HK-2 (cell line): ENCODE data around the gene THSD7A.

ENCODE experiments used
- DNase-seq: peaks from one replicate; pipeline ENCODE4 v3.0.0-alpha.2; 2018; ENCODE audit not compliant: unreplicated experiment

Gene THSD7A

DNA sequence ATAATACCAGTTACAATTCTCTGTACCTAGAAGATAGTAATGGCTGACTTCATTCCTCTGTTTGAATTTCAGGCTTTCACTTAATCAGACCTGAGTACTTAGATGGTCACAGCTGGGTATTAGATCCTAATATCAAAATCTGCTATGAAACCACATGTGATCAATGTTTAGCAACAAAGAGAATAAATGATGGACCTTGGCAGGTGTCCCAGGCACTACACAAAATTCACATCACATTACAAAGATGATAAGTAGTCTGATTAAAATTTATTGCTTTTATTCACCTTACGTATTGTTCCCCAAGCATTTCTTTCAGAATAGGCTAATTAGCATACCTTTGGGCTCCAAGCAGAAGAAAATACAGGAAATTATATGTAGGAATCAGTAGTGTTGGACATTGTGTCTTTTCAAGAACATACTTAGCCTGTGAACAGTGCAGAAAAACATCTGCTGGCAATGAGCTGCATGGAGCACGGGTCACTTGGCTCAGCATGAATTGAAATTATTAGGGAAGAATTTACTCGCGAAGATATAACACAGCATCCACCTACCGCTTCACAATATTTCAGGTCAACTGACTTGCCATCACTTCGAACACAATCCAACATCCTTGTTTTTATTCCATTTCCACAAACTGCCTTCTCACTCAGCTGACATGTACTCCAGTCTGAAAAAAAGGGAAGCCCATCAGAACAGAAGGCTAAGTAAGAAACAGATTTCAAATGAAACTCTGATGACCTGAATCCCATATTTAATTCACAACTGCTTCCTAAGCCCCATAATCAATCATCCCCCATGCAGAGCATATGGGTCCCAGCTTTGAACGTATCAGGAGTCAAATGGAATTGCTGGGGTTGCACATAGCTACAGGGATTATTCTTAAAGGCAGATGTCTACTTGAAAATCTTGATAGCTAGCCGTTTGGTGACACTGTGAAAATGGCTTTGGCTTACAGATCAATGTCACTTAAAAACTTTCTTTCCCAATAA is 421.0 kb downstream of the THSD7A start:
- no peak for DNase-seq

DNA sequence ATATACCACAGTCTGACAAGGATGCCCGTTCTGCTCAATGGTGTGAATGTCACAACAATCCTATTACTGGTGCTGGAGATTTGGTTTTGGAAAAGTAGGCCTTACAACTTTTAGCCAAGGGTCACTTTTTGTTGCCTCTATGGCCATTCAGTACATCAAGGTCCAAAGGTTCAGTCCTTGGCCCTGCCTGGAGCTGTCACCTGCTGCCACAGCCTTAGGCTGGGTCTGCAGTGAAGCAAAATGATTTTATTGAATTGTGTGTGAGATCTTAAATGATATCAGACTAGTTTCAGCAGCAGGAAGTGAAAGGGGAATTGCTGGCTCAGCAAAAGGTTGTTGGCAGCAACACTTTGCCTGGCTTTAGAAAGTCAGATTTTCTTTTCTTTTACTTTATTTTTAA is 427.6 kb downstream of the THSD7A start:
- DNase-seq = no peak

DNA sequence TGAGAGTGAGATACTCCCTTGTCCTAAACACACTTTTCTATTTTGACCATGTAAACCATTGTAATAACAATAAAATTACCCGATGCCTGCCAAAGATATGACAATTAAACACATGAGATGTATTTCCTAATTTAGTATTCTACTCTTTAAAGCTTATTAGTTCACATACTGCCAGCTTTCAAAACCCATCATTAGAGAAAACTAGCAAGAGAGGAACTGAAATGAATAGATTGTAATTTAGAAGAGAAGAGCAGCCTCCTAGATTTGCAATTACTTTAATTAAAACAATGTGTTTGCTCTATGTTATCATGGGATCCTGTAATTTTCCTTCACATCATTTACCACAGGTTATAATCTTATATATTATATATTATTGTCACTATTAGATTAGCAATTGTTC is 428.2 kb downstream of the THSD7A start:
- no peak for DNase-seq

DNA sequence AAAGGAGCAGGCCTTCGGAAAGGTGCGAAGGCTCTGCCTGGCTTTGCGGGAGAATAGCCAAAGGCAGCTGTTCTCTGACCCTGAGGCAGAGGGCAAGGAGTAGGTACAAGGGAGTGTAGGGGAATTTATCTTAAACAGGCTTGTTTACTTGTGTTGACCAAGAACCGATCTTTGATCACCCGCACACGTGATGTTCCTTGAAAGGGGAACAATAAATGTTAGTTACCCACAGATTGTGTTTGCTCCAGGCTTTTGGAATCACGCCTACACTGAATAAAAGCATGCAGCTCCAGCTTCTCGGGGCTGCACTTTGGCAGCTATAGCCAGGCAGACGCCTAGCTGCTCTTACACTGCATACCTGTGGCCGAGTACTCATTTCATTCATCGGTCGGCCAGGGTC is 437.6 kb downstream of the THSD7A start:
- no peak for DNase-seq

DNA sequence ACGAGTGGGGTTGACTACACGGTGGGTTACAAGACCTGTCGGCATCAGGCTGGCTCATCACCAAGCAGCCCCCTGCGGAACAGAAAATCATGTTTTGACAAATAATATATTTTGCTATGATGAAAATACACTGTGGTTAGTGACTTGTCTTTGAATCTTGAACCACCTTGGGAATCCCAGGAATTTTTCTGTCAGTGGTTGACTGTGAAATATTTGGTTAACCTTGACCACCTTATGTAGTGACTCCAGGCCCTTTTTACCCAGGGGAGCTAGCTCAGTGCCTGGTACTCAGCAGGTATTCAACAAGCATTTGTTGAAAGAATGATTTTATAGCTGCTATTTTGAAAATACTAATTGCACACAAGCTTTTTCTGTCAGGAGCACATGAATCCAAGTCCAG is 452.4 kb downstream of the THSD7A start:
- DNase-seq = no peak

DNA sequence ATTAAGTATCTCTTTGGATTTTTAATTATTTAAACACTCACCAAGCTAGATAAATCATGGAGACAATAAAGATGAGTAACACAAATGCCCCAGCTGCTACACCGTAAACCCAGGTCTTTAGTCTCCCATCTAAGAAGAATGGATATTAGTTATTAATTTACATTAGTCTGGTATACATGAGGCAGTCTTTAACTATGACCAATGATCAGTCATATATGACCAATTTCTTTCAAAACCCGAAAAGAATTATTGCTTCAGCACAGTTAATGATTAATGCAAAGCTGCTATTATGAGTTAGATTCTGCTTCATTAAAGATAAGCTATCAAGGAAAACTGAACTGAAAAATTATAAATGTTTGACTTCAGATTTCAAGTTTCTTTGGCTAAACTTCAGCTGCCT is 455.5 kb downstream of the THSD7A start:
- no peak for DNase-seq

DNA sequence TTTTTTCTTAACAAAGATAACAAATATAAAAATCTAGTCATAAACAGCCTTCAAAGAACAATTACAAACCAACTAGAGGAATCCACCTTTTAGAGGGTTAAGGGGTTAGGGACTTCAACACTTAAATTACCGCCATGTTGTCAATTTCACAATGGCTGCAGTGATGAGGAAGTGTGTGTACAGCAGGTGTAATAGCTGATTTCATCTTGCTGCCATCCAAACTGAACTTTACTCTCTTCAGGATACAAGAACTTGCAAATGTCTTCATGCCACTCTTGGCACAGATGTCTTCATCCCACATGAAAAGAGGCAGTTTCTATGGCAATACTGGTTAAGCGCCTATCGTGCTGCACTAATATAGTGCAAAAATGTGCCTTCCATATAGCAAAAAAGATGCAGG is 457.4 kb downstream of the THSD7A start:
- DNase-seq = no peak

DNA sequence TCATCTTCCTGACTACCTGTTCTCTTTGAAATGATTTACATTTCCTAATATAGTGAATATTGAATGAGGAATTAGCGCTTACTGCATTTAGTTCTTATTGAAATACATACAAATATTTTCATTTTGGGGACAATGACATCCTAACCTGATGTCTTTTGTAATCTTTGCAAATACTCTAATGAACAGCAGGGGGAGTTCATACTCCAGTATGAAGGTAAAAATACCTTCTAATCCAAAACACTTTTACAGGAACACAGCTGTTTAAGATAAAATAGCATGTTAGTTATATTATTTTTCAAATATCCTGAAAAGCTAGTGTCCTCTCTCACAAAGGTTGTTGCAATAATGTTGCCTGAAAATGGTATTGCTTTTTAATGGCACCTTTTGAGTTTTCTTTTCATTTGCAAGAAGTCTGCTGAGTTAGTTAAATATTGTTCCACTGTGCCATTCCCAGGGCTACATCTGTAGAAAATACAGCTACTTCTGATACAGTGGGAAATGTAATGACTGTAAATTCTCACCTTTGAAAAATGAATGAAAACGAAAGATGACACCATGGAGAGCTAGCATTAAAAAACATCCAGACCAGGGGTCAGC is 458.4 kb downstream of the THSD7A start:
- no peak for DNase-seq

DNA sequence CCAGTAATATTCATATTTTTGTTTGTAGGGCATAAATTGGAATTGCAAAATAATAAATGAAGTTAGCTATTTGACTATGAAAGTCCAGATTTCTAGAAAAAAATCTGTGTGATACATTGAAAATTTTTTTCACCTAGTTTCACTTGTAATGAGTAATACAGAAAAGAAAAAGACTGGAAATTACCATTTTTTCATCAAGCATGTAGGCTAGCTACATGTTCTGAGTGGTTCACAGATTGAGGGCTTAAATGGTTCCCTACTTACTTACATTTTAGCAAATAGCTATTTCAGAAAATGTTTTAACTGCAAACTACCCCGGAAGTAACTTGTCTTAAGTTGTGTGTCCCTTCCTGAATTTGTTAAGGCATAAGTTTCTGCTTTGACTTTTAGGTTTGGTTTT is 462.3 kb downstream of the THSD7A start:
- DNase-seq = no peak

DNA sequence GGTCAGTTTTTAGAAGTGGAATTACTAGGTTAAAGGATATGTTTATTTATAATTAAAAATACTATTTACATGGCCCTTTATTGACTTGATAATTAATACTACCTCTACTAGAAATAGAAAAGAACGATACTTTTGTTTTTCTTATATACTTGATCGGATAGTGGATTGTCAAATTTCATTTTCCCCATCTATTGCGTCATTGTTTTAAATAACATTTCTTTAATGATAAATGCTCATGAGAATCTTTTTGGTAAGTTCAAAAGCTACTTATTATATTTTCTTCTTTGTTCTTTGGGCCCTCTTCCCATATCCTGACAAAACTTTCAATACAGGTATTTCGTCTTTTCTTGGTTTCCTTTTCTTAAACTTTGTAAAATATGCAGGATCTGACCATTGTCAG is 465.9 kb downstream of the THSD7A start:
- DNase-seq = no peak

DNA sequence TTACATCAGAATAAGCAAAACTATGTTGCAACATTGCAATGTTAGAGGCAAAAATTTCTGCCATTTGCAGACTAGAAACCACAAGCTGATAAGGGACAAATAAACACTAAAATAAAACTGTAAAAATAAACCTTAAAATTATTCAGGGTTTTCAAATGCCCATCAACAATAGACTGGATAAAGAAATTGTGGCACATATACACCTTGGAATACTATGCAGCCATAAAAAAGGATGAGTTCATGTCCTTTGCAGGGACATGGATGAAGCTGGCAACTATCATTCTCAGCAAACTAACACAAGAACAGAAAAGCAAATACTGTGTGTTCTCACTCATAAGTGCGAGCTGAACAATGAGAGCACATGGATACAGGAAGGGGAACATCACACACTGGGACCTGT is 473.4 kb downstream of the THSD7A start:
- no peak for DNase-seq

DNA sequence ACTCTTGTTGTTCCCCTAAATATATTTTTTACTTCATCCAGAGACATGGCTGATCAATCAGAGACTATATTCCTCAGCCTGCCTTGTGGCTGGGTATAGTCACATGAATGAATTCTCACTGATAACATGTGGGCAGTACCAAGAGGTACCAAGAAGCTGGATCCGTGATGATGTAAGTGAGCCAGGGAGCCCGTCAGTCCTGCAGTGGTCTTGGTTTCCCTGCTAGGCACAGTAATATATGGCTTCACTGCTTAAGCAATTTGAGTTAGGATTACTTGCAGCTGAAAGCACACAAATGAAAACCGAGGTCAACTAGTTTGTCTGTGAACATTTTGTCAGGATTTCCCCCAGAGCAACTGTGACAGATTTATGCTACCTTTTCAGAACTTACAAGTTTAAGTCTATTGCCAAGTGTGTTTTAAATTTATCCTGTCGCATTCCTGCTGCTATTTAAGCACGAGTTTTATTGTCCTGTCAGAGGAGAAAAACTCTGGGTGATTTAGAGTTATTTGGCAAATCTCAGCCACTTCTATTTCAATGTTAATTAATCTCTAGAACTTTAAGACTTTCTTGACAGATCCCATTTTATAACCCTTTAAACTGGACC is 476.5 kb downstream of the THSD7A start:
- no peak for DNase-seq

DNA sequence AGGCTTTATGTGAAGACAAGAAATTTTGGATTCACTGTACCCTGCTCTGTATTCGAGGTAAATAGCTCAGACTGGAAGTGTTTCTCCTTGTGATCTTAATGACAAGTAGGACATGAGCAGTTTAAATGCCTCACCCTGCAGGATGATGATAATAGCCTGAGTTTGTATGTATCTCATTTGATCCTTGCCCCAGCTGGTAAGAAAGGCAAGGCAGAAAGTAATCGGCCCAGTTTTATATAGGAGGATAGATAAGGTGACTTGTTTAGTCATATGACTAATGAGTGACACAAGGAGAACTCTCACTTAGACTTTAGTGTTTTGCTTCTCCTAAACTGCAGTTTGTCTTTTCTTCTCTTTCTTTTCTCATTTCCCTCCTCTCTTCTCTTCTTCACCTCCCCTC is 485.7 kb downstream of the THSD7A start:
- no peak for DNase-seq

DNA sequence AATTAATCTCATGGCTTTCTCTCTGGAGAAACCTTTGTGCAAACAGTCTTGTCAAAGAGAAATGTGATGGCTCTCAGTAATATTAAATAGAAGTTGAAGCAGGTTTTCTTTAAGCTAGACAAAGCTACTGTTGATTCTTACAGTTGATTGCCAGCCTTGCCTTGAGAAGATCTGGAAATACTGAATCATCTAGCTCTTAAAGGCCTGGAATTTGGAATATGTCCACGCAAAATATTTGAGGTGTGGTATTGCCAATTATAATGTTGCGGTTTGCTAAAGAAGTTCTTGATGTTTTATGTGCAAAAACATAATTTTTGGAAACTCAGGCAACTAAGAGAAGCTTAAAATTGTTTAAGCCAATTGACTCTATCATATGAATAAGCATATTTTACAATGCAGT is 486.4 kb downstream of the THSD7A start:
- no peak for DNase-seq

DNA sequence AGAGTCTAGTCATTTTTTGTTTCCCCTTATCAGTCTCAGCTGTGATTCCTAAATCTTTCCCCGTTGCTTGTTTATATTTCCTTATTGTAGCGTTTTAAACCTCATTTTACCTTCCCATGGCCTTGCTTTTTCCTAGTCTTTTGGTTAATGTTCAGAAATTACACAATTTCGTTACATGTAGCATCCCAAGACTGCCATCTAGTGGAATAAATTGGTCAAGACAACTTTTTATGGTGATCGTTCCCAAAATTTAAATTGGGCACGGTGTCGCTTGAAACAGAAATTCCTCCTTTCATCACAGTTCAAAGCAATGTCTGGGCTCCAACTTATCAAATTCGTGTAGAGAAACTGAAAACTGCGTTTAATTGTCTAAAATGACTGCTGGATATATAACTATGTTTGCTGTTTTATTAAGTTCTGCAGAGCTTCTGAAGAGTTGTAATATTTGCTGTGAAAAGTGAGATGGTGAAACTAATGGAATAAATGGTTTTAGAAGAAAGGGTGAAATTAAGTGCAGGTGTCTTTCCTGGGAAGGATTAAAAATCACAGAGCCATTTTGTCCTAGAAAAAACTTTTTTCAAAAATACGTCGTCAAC is 488.1 kb downstream of the THSD7A start:
- no peak for DNase-seq

DNA sequence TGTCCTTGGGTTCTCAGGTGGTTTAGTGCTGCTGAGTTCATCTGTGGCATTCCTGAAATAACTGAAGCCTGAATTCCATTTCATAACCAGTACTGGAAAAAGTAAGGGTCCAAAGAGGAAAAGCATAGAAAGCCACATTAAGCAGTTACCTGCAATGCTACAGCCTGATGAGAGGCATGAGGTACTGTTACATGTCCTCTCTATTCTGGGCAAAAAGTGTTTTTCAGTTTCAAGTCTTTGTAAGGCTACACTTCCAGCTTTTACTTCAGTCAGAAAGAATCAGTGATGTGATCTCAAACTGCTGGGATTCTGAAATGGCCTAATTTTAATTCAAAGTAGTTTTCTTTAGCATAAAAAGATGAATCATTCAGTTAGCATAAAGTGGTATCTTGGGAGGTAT is 488.9 kb downstream of the THSD7A start:
- DNase-seq = no peak

DNA sequence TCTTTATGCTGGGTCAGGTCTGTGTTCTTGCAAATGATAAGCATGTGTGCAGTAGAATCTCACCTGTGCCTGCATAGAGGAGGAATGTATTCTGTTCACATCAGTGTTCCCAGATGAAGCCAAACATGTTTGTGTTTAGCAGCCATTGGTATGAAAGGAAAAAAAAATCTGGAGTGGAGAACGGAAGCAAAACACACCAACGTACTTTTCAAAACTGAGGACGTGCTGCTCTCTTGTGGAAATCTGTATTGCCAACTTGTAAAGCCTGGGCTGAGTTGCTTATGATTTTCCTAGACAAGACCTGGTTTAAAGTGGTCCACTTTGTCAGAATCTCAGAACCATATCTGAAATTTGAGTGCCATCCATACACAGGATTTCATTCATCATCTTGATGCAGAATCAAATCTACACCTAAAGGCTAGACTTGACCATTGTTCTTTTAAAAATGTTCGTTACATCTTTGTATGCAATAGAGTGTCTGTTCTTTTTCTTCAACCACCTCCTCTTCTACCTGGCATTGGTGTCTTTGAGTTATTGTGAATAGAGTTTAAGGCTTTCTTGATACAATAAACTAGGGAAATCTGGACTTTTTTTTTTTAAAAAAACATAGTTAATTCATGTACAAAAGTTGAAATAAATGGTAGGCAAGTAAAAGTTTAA is 490.6 kb downstream of the THSD7A start:
- DNase-seq = no peak

DNA sequence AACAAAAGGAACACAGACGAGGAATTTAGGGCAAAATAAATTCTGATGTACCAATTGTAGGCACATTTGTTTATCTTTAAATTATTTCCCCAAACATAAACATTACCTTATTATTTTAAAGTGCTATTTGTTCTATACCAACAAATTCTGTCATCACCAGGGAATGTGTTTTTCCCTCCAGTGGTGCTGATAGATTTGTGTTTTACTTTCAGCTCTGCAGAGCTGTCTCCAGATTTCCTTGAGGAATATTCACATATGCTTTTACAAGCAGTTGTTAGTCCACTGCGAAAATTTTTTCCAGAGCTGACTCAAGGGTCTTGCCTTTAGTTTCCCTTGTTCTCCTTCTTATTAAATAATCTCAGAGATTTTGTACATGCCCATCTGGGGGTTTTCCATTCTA is 495.6 kb downstream of the THSD7A start:
- DNase-seq = no peak

DNA sequence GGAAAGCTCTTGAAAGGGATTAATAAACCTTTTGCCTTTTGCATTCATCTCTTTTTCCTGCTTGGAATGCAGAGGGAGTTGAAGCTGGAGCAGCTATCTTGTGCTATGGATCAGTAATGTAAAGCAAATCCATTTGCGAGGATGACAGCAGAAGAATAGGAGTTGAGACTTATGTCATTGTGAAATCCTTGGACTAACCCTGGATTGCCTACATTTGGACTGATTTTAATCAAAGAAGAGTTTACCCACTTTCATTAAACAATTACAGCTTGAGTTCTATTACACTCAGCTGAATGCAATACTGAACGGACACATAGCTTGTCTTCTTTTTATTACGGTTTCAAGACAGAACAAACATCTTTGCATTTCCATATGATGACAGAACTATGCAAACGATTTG is 496.1 kb downstream of the THSD7A start:
- DNase-seq = no peak

DNA sequence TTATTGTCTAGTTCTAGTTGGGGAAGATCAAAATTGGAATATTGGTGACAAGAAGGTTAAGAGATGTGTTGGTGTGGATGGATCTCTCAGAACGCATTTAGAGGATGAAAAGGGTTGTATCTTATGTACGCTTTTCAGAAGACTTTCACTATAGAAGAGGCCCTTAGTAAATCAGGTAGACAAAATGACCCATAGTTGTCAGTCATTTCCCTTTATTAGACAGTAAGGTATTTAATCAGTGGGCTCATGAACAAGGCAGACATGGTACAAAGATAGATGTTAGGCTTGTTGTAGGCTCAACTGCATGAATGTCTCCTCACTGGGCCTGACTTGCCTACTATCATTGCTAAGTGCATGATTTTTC is 499.2 kb downstream of the THSD7A start:
- no peak for DNase-seq

DNA sequence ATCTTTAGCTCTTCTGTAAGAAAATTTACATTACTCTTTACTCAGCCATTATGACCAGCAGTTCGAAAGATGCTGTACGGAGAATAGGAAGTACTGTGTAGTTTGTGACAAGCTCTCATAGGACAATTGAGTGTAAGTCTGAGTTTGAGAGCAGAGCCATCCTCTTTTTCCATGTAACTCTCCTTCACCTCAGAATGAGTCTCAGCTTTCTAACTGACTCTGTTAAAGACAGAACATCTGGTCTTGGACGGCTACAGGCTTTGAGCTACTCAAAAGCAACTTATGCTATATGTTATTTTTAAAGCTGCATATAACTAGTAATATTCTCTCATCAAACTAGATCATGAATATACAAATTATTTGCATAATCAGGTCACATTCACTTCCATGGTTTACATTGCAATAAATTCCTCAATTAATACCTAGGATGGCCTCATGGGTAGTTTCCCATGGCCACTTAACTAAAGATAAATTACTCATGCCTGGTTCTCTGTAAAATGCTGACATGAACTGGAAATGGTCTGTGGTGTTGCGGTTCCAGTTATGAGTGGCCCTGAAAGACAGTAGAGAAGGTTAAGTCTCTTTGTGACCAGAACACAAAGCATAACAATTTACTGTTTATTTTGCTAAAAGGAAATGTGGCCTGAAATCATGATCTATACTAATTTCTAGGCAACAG is 499.7 kb downstream of the THSD7A start:
- no peak for DNase-seq
